GM12878 (cell line): ENCODE data around the gene GRK5. TPM values are rescaled to one million over a fixed set of nuclear protein-coding genes. Genes with fewer than 3 reads are reported as not detected.

ENCODE experiments used
- ASH2L ChIP-seq: fragments of 300-600, 200-600 bp; sonication (generic); IDR thresholded peaks from 2 replicates; pipeline ENCODE4 v1.6.1; 2017; ENCODE audit warnings: low read depth, mild to moderate bottlenecking, borderline replicate concordance
- ATF7 ChIP-seq: fragments of 450-650 bp; IDR thresholded peaks from 2 replicates; pipeline ENCODE4 v1.6.1; 2016; ENCODE audit warnings: low read depth, mild to moderate bottlenecking
- BCLAF1 ChIP-seq: fragments of 450-650 bp; IDR thresholded peaks from 2 replicates; pipeline ENCODE4 v1.6.1; 2017; ENCODE audit warnings: antibody characterized with exemption, mild to moderate bottlenecking, moderate library complexity
- BRCA1 ChIP-seq: IDR thresholded peaks from 2 replicates; pipeline ENCODE4 v1.6.1; 2011; ENCODE audit warnings: low read depth, low read length, improper control_type of control experiment
- CBFB ChIP-seq: IDR thresholded peaks from 2 replicates; pipeline ENCODE4 v1.6.1; 2016; ENCODE audit warnings: antibody characterized with exemption, low read depth
- CEBPZ ChIP-seq: fragments of 150-350 bp; IDR thresholded peaks from 2 replicates; pipeline ENCODE4 v1.6.1; 2016; ENCODE audit warnings: low read depth, low read length
- E4F1 ChIP-seq: fragments of 450-650 bp; IDR thresholded peaks from 2 replicates; pipeline ENCODE4 v1.6.1; 2018; ENCODE audit warnings: borderline replicate concordance, mild to moderate bottlenecking; ENCODE audit not compliant: partially characterized antibody
- ETV6 ChIP-seq, 2 experiments: fragments of 450-650 bp in 1 of 2; IDR thresholded peaks in 1 of 2; conservative IDR thresholded peaks in 1 of 2; 2 replicates each; pipeline ENCODE4 v1.6.1; 2014; ENCODE audit warnings: antibody characterized with exemption in 1 of 2, borderline replicate concordance in 1 of 2, low read depth in 1 of 2, mild to moderate bottlenecking in 1 of 2, moderate library complexity in 1 of 2
- GABPA ChIP-seq: IDR thresholded peaks from 2 replicates; pipeline ENCODE4 v1.6.1; 2014; ENCODE audit warnings: antibody characterized with exemption, low read depth, mild to moderate bottlenecking, inconsistent platforms
- GATAD2B ChIP-seq: fragments of 450-650 bp; conservative IDR thresholded peaks from 2 replicates; pipeline ENCODE4 v1.6.1; 2017; ENCODE audit warnings: low read depth, mild to moderate bottlenecking, moderate library complexity
- HCFC1 ChIP-seq: fragments of 150-350 bp; IDR thresholded peaks from 2 replicates; pipeline ENCODE4 v1.6.1; 2014; ENCODE audit warnings: low read length
- JUND ChIP-seq: IDR thresholded peaks from 2 replicates; pipeline ENCODE4 v1.6.1; 2012; ENCODE audit warnings: low read depth, mild to moderate bottlenecking, low read length, improper control_type of control experiment, moderate library complexity
- MAX ChIP-seq: IDR thresholded peaks from 2 replicates; pipeline ENCODE4 v1.6.1; 2012; ENCODE audit warnings: low read depth, low read length, improper control_type of control experiment
- POLR2AphosphoS2 ChIP-seq: IDR thresholded peaks from 2 replicates; pipeline ENCODE4 v1.6.1; 2011; ENCODE audit warnings: low read depth, mild to moderate bottlenecking, low read length, improper control_type of control experiment, moderate library complexity
- SIX5 ChIP-seq: IDR thresholded peaks from 2 replicates; pipeline ENCODE4 v1.6.1; 2011; ENCODE audit warnings: mild to moderate bottlenecking, low read depth, low read length, moderate library complexity; ENCODE audit not compliant: severe bottlenecking
- YY1 ChIP-seq: IDR thresholded peaks from 2 replicates; pipeline ENCODE4 v1.6.1; 2011; ENCODE audit warnings: low read depth, mild to moderate bottlenecking, low read length
- ZNF217 ChIP-seq: fragments of 450-650 bp; IDR thresholded peaks from 2 replicates; pipeline ENCODE4 v1.6.1; 2017; ENCODE audit warnings: antibody characterized with exemption, mild to moderate bottlenecking
- polyA plus RNA-seq, 11 experiments: library from polyadenylated mRNA; depleted of rRNA in 4 of 11; unstranded in 6 of 11; stranded (reverse) in 5 of 11; fragments of >200 nt; fragmentation: Nextera tagmentation in 4 of 11; fragmentation: Illumina TruSeq in 1 of 11; extraction: Ambion mirVana in 4 of 11; extraction: Trizol in 1 of 11; gene quantifications; 1 replicate in 1 of 11; 2 replicates in 10 of 11; pipeline versions ENCODE4 v1.2.1 to v1.2.3, GENCODE V29; 2011 to 2016; ENCODE audit warnings: inconsistent platforms in 2 of 11, missing spikeins in 2 of 11, low read depth in 1 of 11
- total RNA-seq, 4 experiments: library from RNA; depleted of rRNA in 3 of 4; stranded (reverse); fragments of >200 nt in 3 of 4; fragmentation: Illumina TruSeq in 1 of 4; extraction: Trizol in 1 of 4; gene quantifications; 2 replicates each; pipeline versions ENCODE4 v1.2.1 to v1.2.3, GENCODE V29; 2013 to 2021
- TF ChIP-seq, protein P1 (sequence below): fragments of 450-650 bp; IDR thresholded peaks from 2 replicates; pipeline ENCODE4 v1.6.1; 2016; ENCODE audit warnings: mild to moderate bottlenecking
- TF ChIP-seq, protein P2 (sequence below): fragments of 450-650 bp; IDR thresholded peaks from 2 replicates; pipeline ENCODE4 v1.6.1; 2017; ENCODE audit warnings: borderline replicate concordance

GRK5 gene
- total and polyA plus RNA-seq, 10 of the 15 experiments (the other 5 are each of a cell fraction or from before 2014, with no cell fraction given), result 0.11 to 22.1 (median 10.0) TPM

DNA sequence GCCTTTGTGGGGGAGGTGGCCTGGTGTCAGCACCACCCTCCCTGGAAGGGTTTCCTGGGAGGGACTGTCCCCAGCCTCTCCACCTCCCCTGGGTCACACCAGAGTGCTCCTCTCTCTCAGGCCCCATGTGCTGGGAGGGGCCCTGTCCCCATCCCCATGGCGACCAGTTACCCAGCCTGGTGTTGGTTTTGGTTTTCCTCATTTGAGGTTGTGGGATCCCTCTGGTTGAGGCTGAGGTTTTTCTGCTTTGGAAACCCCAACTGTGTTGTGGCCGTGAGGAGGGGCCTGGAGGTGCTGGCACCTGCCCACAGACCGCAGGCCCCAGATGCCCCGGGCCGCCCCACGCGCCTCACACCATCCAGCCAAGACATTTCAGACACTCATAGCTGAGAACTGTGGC, 106.3 kb downstream of the GRK5 start (continued):
- TF ChIP-seq POLR2AphosphoS2 (no peak), E4F1 (no peak), ETV6 (conservative IDR thresholded peaks at IDR 0.05 in 1 of 2, IDR thresholded peaks at IDR 0.05 in 1 of 2; ENCODE audit: borderline replicate concordance in 1 of 2, low read depth in 1 of 2) (peak in 1 of 2 experiments; percentile 75; a peak in 1 of 4 replicates), BRCA1 (no peak), CBFB (peak; percentile 98), BCLAF1 (no peak), MAX (no peak), GATAD2B (peak; percentile 88), ZNF217 (peak; percentile 58; the same call in 1 of the 2 replicates), CEBPZ (no peak), SIX5 (no peak), JUND (no peak), GABPA (no peak), HCFC1 (no peak), YY1 (0 out of 2 replicates have a peak, but pooled peaks have one; percentile 10), ASH2L (no peak), ATF7 (no peak)
- TF ChIP-seq, protein P1, sequence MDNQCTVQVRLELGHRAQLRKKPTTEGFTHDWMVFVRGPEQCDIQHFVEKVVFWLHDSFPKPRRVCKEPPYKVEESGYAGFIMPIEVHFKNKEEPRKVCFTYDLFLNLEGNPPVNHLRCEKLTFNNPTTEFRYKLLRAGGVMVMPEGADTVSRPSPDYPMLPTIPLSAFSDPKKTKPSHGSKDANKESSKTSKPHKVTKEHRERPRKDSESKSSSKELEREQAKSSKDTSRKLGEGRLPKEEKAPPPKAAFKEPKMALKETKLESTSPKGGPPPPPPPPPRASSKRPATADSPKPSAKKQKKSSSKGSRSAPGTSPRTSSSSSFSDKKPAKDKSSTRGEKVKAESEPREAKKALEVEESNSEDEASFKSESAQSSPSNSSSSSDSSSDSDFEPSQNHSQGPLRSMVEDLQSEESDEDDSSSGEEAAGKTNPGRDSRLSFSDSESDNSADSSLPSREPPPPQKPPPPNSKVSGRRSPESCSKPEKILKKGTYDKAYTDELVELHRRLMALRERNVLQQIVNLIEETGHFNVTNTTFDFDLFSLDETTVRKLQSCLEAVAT, result peak; percentile 97
- TF ChIP-seq, protein P2, sequence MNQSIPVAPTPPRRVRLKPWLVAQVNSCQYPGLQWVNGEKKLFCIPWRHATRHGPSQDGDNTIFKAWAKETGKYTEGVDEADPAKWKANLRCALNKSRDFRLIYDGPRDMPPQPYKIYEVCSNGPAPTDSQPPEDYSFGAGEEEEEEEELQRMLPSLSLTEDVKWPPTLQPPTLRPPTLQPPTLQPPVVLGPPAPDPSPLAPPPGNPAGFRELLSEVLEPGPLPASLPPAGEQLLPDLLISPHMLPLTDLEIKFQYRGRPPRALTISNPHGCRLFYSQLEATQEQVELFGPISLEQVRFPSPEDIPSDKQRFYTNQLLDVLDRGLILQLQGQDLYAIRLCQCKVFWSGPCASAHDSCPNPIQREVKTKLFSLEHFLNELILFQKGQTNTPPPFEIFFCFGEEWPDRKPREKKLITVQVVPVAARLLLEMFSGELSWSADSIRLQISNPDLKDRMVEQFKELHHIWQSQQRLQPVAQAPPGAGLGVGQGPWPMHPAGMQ, result peak; percentile 77; the same call in 1 of the 2 replicates
